Hepatocyte (in vitro differentiated cells): ENCODE measurements around the gene NXPE4. TPM values are rescaled to one million over a fixed set of nuclear protein-coding genes. Genes with fewer than 3 reads are reported as not detected.
A peak's percentile ranks its signal among the peaks of the same experiment; 100 is the strongest.
"Not testable (repeated sequence)": the region's sequence is repeated elsewhere in the genome, so short reads cannot be mapped to it uniquely, and the experiment has no call there.

Experiments
- DNase-seq: peaks from one replicate; pipeline ENCODE4 v3.0.0-alpha.2; 2016; ENCODE audit warnings: low spot score
- H2AFZ ChIP-seq: fragments of 200-600 bp; sonication (generic); 2 replicates; pipeline ENCODE4 v1.6.0; 2016; ENCODE audit warnings: antibody characterized with exemption, mild to moderate bottlenecking
- H3K27ac ChIP-seq: fragments of 200-600 bp; sonication (generic); 2 replicates; pipeline ENCODE4 v1.5.1; 2016; ENCODE audit warnings: mild to moderate bottlenecking
- H3K27me3 ChIP-seq: fragments of 200-600 bp; sonication (generic); 2 replicates; pipeline ENCODE4 v1.6.1; 2016
- H3K36me3 ChIP-seq: fragments of 200-600 bp; sonication (generic); replicated peaks from 2 replicates; pipeline ENCODE4 v1.5.1; 2016; ENCODE audit warnings: low read depth; ENCODE audit not compliant: insufficient read depth
- H3K4me1 ChIP-seq: fragments of 200-600 bp; sonication (generic); 2 replicates; pipeline ENCODE4 v1.5.1; 2016; ENCODE audit warnings: mild to moderate bottlenecking, moderate library complexity; ENCODE audit not compliant: insufficient read depth
- H3K4me2 ChIP-seq: fragments of 200-600 bp; sonication (generic); 2 replicates; pipeline ENCODE4 v1.6.0; 2016
- H3K4me3 ChIP-seq: fragments of 200-600 bp; sonication (generic); 2 replicates; pipeline ENCODE4 v1.5.1; 2016; ENCODE audit warnings: mild to moderate bottlenecking
- H3K79me2 ChIP-seq: fragments of 200-600 bp; sonication (generic); 2 replicates; pipeline ENCODE4 v1.6.0; 2017; ENCODE audit warnings: mild to moderate bottlenecking
- H3K9me2 ChIP-seq: fragments of 200-600 bp; sonication (generic); replicated peaks from 2 replicates; pipeline ENCODE4 v1.6.0; 2017; ENCODE audit warnings: mild to moderate bottlenecking; ENCODE audit not compliant: insufficient read depth
- H3K9me3 ChIP-seq: fragments of 200-600 bp; sonication (generic); 2 replicates; pipeline ENCODE4 v1.5.1; 2016; ENCODE audit warnings: low read depth, mild to moderate bottlenecking
- H4K20me1 ChIP-seq: fragments of 200-600 bp; sonication (generic); 2 replicates; pipeline ENCODE4 v1.6.0; 2016; ENCODE audit warnings: mild to moderate bottlenecking; ENCODE audit not compliant: insufficient read depth, poor library complexity, severe bottlenecking
- CTCF ChIP-seq: fragments of 200-600 bp; sonication (generic); IDR thresholded peaks from 2 replicates; pipeline ENCODE4 v1.5.1; 2016; ENCODE audit warnings: antibody characterized with exemption, mild to moderate bottlenecking; ENCODE audit not compliant: poor library complexity
- EZH2 ChIP-seq: fragments of 200-600 bp; sonication (generic); IDR thresholded peaks from 2 replicates; pipeline ENCODE4 v1.6.1; 2016; ENCODE audit warnings: antibody characterized with exemption, mild to moderate bottlenecking, borderline replicate concordance
- EZH2phosphoT487 ChIP-seq: fragments of 200-600 bp; sonication (generic); IDR thresholded peaks from one replicate; pipeline ENCODE4 v1.6.1; 2018; ENCODE audit warnings: antibody characterized with exemption, mild to moderate bottlenecking, low read depth, moderate library complexity; ENCODE audit not compliant: unreplicated experiment, severe bottlenecking
- WGBS: methylation state at CpG from one replicate; pipeline ENCODE4 v1.1.6; 2016; ENCODE audit warnings: low lambda C conversion rate; ENCODE audit errors: missing lambda C conversion rate; 5-methylcytosine and 5-hydroxymethylcytosine counted together
- polyA plus RNA-seq: library from polyadenylated mRNA; unstranded; fragments of >200 nt; fragmentation: Nextera tagmentation; extraction: Ambion mirVana; gene quantifications from 2 replicates; pipeline ENCODE4 v1.2.1, GENCODE V29; 2016
- total RNA-seq: library from RNA; depleted of rRNA; stranded (reverse); fragments of >200 nt; gene quantifications from 2 replicates; pipeline ENCODE4 v1.2.3, GENCODE V29; 2014

Gene NXPE4
- total and polyA plus RNA-seq, 2 experiments from 2014 or later: 0.10 to 0.57 TPM

- Histone ChIP-seq H3K4me1 (no peaks in the 10 kb centered on the region), H3K36me3 (no peaks in the 10 kb centered on the region)
- no peak for TF ChIP-seq EZH2phosphoT487
- no peak for TF ChIP-seq EZH2
- TF ChIP-seq CTCF: no peak
Observed at GRCh38 chr11:114610984-114611944, 15.7 kb upstream of the NXPE4 start.

GRCh38 chr11:114610550-114610949 is 15.0 kb upstream of the NXPE4 start:
- TF ChIP-seq EZH2 (no peak), EZH2phosphoT487 (no peak), CTCF (no peak)
- H3K79me2 ChIP-seq: no peaks in the 10 kb centered on the region
- H4K20me1 ChIP-seq: no peaks in the 10 kb centered on the region
- no peaks in the 10 kb centered on the region for H3K9me3 ChIP-seq
- H3K4me3 ChIP-seq: no peak overlapping the region
- DNase-seq: no peak
- no peak overlapping the region for H3K4me2 ChIP-seq
- H3K27ac ChIP-seq: no peak overlapping the region
- H3K9me2 ChIP-seq: no peaks in the 10 kb centered on the region
- no peaks in the 10 kb centered on the region for H3K36me3 ChIP-seq
- 95% methylated on average over 10 of the region's 10 CpGs for WGBS
- H3K4me1 ChIP-seq: no peaks in the 10 kb centered on the region
- H2AFZ ChIP-seq: no peak overlapping the region
- no peaks in the 10 kb centered on the region for H3K27me3 ChIP-seq

More at GRCh38 chr11:114610984-114611944, 15.7 kb upstream of the NXPE4 start:
- Histone ChIP-seq H3K9me2 (no peaks in the 10 kb centered on the region), H4K20me1 (no peaks in the 10 kb centered on the region), H3K79me2 (no peaks in the 10 kb centered on the region), H2AFZ (no peak overlapping the region), H3K27me3 (no peaks in the 10 kb centered on the region), H3K4me3 (no peak overlapping the region), H3K9me3 (no peaks in the 10 kb centered on the region), H3K4me2 (no peak overlapping the region), H3K27ac (no peak overlapping the region)
- peak; percentile 5 for DNase-seq
- WGBS: 90% methylated on average over 18 of the region's 18 CpGs

GRCh38 chr11:114609429-114609828 is 13.8 kb upstream of the NXPE4 start:
- Histone ChIP-seq H3K4me2 (no peak overlapping the region), H3K4me1 (no peaks in the 10 kb centered on the region), H3K36me3 (no peaks in the 10 kb centered on the region), H3K27me3 (no peaks in the 10 kb centered on the region), H3K4me3 (no peak overlapping the region), H3K79me2 (no peaks in the 10 kb centered on the region), H3K9me3 (no peaks in the 10 kb centered on the region), H4K20me1 (no peaks in the 10 kb centered on the region), H2AFZ (no peak overlapping the region), H3K27ac (no peak overlapping the region), H3K9me2 (no peaks in the 10 kb centered on the region)
- WGBS: 92% methylated on average over 9 of the region's 9 CpGs
- TF ChIP-seq EZH2 (no peak), CTCF (no peak), EZH2phosphoT487 (no peak)
- DNase-seq: no peak

- H3K9me2 ChIP-seq, H3K79me2 ChIP-seq, H3K4me2 ChIP-seq, H2AFZ ChIP-seq, DNase-seq, H3K36me3 ChIP-seq, H4K20me1 ChIP-seq, H3K27me3 ChIP-seq, H3K9me3 ChIP-seq, H3K4me1 ChIP-seq, H3K27ac ChIP-seq, H3K4me3 ChIP-seq: not testable (repeated sequence)
- WGBS: 94% methylated on average over 9 of the region's 9 CpGs
Observed at GRCh38 chr11:114608605-114609004, 13.0 kb upstream of the NXPE4 start.
